Small intestine (tissue), 16 donors: ENCODE results near the gene GFOD1. TPM values are rescaled to one million over a fixed set of nuclear protein-coding genes. Genes with fewer than 3 reads are reported as not detected.

ENCODE experiments used
- DNase-seq, 2 donors: peaks; one replicate each; pipeline versions ENCODE4 v3.0.0 to v3.0.0-alpha.2; 2013
- FAIRE-seq: peaks from 2 replicates; lab custom pipeline; 2012; peaks lifted over from hg19 to GRCh38; lab: Jason Lieb, UNC
- H3K27ac ChIP-seq, 3 donors: one replicate each; pipeline ENCODE4 v1.5.1; 2013; ENCODE audit warnings: low read length in 2 of 3, mild to moderate bottlenecking in 2 of 3, control low read depth in 1 of 3, inconsistent platforms in 1 of 3, low read depth in 1 of 3, moderate library complexity in 1 of 3
- H3K27me3 ChIP-seq, 3 donors: one replicate each; pipeline ENCODE4 v1.6.1; 2013; ENCODE audit warnings: low read length in 3 of 3, inconsistent platforms in 1 of 3; ENCODE audit not compliant: control insufficient read depth in 3 of 3, insufficient read depth in 3 of 3
- H3K36me3 ChIP-seq, 3 donors: one replicate each; pipeline ENCODE4 v1.6.1; 2013; ENCODE audit warnings: low read length in 3 of 3, inconsistent platforms in 1 of 3, low read depth in 1 of 3, mild to moderate bottlenecking in 1 of 3, moderate library complexity in 1 of 3; ENCODE audit not compliant: control insufficient read depth in 3 of 3, insufficient read depth in 2 of 3
- H3K4me1 ChIP-seq, 3 donors: one replicate each; pipeline ENCODE4 v1.6.1; 2013; ENCODE audit warnings: low read length in 2 of 3, inconsistent platforms in 1 of 3, low read depth in 1 of 3, mild to moderate bottlenecking in 1 of 3, moderate library complexity in 1 of 3; ENCODE audit not compliant: control insufficient read depth in 3 of 3, insufficient read depth in 2 of 3
- H3K4me3 ChIP-seq, 3 donors: one replicate each; pipeline ENCODE4 v1.5.1; 2013; ENCODE audit warnings: low read length in 3 of 3, control low read depth in 1 of 3, inconsistent platforms in 1 of 3, low read depth in 1 of 3, mild to moderate bottlenecking in 1 of 3, moderate library complexity in 1 of 3
- H3K9me3 ChIP-seq, 2 donors: one replicate each; pipeline ENCODE4 v1.6.1; 2013; ENCODE audit warnings: low read depth in 1 of 2, low read length in 1 of 2; ENCODE audit not compliant: control insufficient read depth in 2 of 2, insufficient read depth in 1 of 2
- WGBS, 3 donors: extraction: QIAGEN DNeasy Blood & Tissue Kit; methylation state at CpG; one replicate each; pipeline ENCODE4 v1.1.7; 2013; 5-methylcytosine and 5-hydroxymethylcytosine counted together
- long read RNA-seq, 10 donors: transcript quantifications; one replicate each; lab custom pipeline, GENCODE V29; 2026
- polyA plus RNA-seq, 4 donors: library from polyadenylated mRNA; stranded (reverse) in 3 of 4; unstranded in 1 of 4; fragments of 200-250 nt in 3 of 4; fragments of 120-200 nt in 1 of 4; gene quantifications; one replicate each; pipeline versions ENCODE4 v1.2.1 to v1.2.3, GENCODE V29; 2013
- donor health status: healthy with polysubstance abuse.
- donor health status: control.
- donor health status: control.
- donor health status: Bipolar disorder and iron deficiency.
- donor health status: healthy.

Gene GFOD1
- 1 to 10 TPM; 1.1 to 7.3 (median 1.5) TPM for polyA plus RNA-seq
- long read RNA-seq, donor 1, full-length matches to known transcripts, result 1 of 1 reads
- long read RNA-seq, donor 1, partial matches to known transcripts, result 0 of 1 reads
- long read RNA-seq, donor 1, other reads (novel, unspliced or antisense), result 0 of 1 reads
- long read RNA-seq, donor 2, result 0 reads
- long read RNA-seq, donor 3, full-length matches to known transcripts, result 1 of 1 reads
- long read RNA-seq, donor 3, partial matches to known transcripts, result 0 of 1 reads
- long read RNA-seq, donor 3, other reads (novel, unspliced or antisense), result 0 of 1 reads
- long read RNA-seq, donor 4, result 0 reads
- long read RNA-seq, donor 5, full-length matches to known transcripts, result 1 of 1 reads
- long read RNA-seq, donor 5, partial matches to known transcripts, result 0 of 1 reads
- long read RNA-seq, donor 5, other reads (novel, unspliced or antisense), result 0 of 1 reads
- long read RNA-seq, donor 6, result 0 reads
- long read RNA-seq, donor 7, full-length matches to known transcripts, result 3 of 3 reads
- long read RNA-seq, donor 7, partial matches to known transcripts, result 0 of 3 reads
- long read RNA-seq, donor 7, other reads (novel, unspliced or antisense), result 0 of 3 reads
- long read RNA-seq, donor 8, result 0 reads
- long read RNA-seq, donor 9, result 0 reads
- long read RNA-seq, donor 10, full-length matches to known transcripts, result 1 of 1 reads
- long read RNA-seq, donor 10, partial matches to known transcripts, result 0 of 1 reads
- long read RNA-seq, donor 10, other reads (novel, unspliced or antisense), result 0 of 1 reads

- Histone ChIP-seq H3K4me1 (peaks cover 0 to 10% (median 0%) of the 10 kb centered on the region in 3 donors), H3K27ac (peak within 1 kb of the TSS; percentile 47 to 90 (median 83)), H3K9me3 (no peaks in the 10 kb centered on the region), H3K27me3 (peaks cover 0 to 59% (median 0%) of the 10 kb centered on the region in 3 donors), H3K36me3 (no peaks in the 10 kb centered on the region), H3K4me3 (peak within 1 kb of the TSS; percentile 52 to 85 (median 70))
- FAIRE-seq (no peak), DNase-seq (peak; percentile 86 to 87)
- 0 to 1% (median 0%) methylated on average over 60 to 109 of the region's 109 CpGs for WGBS, 3 donors
Observed at GRCh38 chr6:13487122-13488014, at the start of gene GFOD1. Gene GFOD1, minus strand, starts transcription at chr6:13487600. Its CDS starts 710 bp downstream, at chr6:13486890.

- Histone ChIP-seq H3K4me3 (no peak overlapping the region), H3K27me3 (no peaks in the 10 kb centered on the region), H3K27ac (no peak overlapping the region), H3K9me3 (no peaks in the 10 kb centered on the region), H3K4me1 (no peaks in the 10 kb centered on the region), H3K36me3 (no peaks in the 10 kb centered on the region)
- WGBS, 3 donors, result 82 to 87% (median 86%) methylated on average over 4 of the region's 4 CpGs
- DNase-seq (no peak), FAIRE-seq (no peak)
Observed at GRCh38 chr6:13536796-13537526, 49.6 kb upstream of the GFOD1 start.

GRCh38 chr6:13535306-13535705 is 47.9 kb upstream of the GFOD1 start:
- no peaks in the 10 kb centered on the region for H3K9me3 ChIP-seq
- no peak overlapping the region for H3K27ac ChIP-seq
- H3K4me3 ChIP-seq, result no peak overlapping the region
- no peaks in the 10 kb centered on the region for H3K36me3 ChIP-seq
- no peak for FAIRE-seq
- no peak for DNase-seq
- no peaks in the 10 kb centered on the region for H3K4me1 ChIP-seq
- H3K27me3 ChIP-seq, result no peaks in the 10 kb centered on the region
- WGBS, 3 donors, result 94 to 97% (median 94%) methylated on average over 3 of the region's 3 CpGs

- FAIRE-seq, result no peak
- Histone ChIP-seq H3K27ac (no peak overlapping the region), H3K4me3 (no peak overlapping the region), H3K27me3 (no peaks in the 10 kb centered on the region), H3K4me1 (no peaks in the 10 kb centered on the region), H3K9me3 (no peaks in the 10 kb centered on the region), H3K36me3 (no peaks in the 10 kb centered on the region)
- DNase-seq, result no peak
- WGBS, 3 donors, result 73 to 87% (median 75%) methylated on average over 3 of the region's 3 CpGs
Observed at GRCh38 chr6:13534536-13534935, 47.1 kb upstream of the GFOD1 start.

- FAIRE-seq, result no peak
- 56 to 65% (median 59%) methylated on average over 4 of the region's 4 CpGs for WGBS, 3 donors
- no peak for DNase-seq
Observed at GRCh38 chr6:13531956-13532355, 44.6 kb upstream of the GFOD1 start.

GRCh38 chr6:13528777-13529343 is 41.5 kb upstream of the GFOD1 start:
- no peak overlapping the region for H3K4me3 ChIP-seq
- WGBS, 3 donors, result 80 to 90% (median 80%) methylated on average over 7 to 8 of the region's 8 CpGs
- H3K9me3 ChIP-seq, result no peaks in the 10 kb centered on the region
- no peak for FAIRE-seq
- no peaks in the 10 kb centered on the region for H3K27me3 ChIP-seq
- no peaks in the 10 kb centered on the region for H3K36me3 ChIP-seq
- H3K4me1 ChIP-seq, result peaks cover 0 to 2% (median 0%) of the 10 kb centered on the region in 3 donors
- no peak for DNase-seq
- H3K27ac ChIP-seq, result no peak overlapping the region

More at GRCh38 chr6:13531956-13532355, 44.6 kb upstream of the GFOD1 start:
- H3K27me3 ChIP-seq, result no peaks in the 10 kb centered on the region
- no peaks in the 10 kb centered on the region for H3K9me3 ChIP-seq
- no peaks in the 10 kb centered on the region for H3K4me1 ChIP-seq
- H3K4me3 ChIP-seq, result no peak overlapping the region
- no peak overlapping the region for H3K27ac ChIP-seq
- no peaks in the 10 kb centered on the region for H3K36me3 ChIP-seq

GRCh38 chr6:13528232-13528631 is 40.8 kb upstream of the GFOD1 start:
- Histone ChIP-seq H3K27ac (no peak overlapping the region), H3K4me3 (no peak overlapping the region), H3K36me3 (no peaks in the 10 kb centered on the region), H3K9me3 (no peaks in the 10 kb centered on the region), H3K4me1 (peaks cover 0 to 2% (median 0%) of the 10 kb centered on the region in 3 donors), H3K27me3 (no peaks in the 10 kb centered on the region)
- FAIRE-seq, result no peak
- no peak for DNase-seq
- 64 to 72% (median 65%) methylated on average over 3 of the region's 3 CpGs for WGBS, 3 donors
